Measurements from ENCODE around the gene PIK3CD.
"Not testable (repeated sequence)": the region's sequence is repeated elsewhere in the genome, so short reads cannot be mapped to it uniquely, and the experiment has no call there.

PIK3CD gene

DNA sequence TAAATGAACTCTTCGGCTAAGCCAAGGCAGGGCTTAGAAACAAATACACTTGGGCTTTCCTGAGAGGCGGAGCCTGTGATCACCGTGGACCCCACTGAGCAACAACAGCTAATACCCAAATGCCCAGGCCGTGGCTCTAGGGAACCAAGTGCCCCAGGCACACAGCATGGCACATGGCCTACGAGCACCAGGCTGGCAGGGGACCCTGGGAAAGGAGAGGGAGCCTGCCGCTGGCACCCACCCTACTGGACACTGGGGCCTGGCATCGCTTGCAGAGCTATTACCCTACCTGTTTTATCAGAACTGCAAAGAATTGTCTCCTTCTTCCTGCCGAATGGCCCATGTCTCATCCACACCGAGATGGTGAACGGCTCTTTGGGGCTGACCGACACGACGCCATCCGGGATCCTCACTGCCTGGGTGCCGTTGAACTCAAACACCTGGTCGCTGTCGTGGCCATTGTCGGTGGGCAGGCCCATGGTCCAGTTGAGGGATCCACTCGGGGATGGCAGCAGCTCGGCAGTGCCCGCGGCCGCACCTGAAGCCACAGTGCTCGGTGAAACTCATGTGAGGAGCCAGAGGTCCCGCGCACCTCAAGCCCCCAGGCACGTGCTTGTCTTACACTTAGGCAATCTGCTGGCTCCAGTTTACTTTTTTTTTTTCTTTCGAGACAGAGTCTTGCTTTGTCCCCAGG, 92.7 kb downstream of the PIK3CD start:
- H3K4me3 ChIP-seq (ENCODE audit: low read depth, low read length): no peak overlapping the region
- no peak for TF ChIP-seq CTCF (IDR thresholded peaks at IDR 0.05; ENCODE audit: borderline replicate concordance, insufficient read depth, low read depth, low read length)

DNA sequence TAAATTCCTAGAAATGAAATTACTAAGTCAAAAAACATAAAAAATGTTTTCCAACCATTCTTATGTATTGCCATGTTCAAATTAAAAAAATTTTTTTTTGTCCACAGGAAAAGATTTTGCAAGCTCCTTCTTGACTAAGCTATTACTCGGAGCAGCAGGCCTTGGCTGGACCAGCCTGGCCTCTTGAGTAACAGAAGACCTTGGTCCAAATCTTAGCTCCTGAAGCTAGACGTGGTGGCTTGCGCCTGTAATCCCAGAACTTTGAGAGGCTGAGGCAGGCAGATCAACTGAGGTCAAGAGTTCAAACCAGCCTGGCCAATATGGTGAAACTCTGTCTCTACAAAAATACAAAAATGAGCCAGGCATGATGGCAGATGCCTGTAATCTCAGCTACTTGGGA, 94.7 kb downstream of the PIK3CD start:
- H3K4me3 ChIP-seq (ENCODE audit: low read depth, low read length): no peak overlapping the region
- no peak for TF ChIP-seq CTCF (IDR thresholded peaks at IDR 0.05; ENCODE audit: borderline replicate concordance, insufficient read depth, low read depth, low read length)

- no peak for TF ChIP-seq CTCF (IDR thresholded peaks at IDR 0.05; ENCODE audit: borderline replicate concordance, insufficient read depth, low read depth, low read length)
These were observed 95.1 kb downstream of the PIK3CD start for GRCh38 chr1:9746651-9747050.

DNA sequence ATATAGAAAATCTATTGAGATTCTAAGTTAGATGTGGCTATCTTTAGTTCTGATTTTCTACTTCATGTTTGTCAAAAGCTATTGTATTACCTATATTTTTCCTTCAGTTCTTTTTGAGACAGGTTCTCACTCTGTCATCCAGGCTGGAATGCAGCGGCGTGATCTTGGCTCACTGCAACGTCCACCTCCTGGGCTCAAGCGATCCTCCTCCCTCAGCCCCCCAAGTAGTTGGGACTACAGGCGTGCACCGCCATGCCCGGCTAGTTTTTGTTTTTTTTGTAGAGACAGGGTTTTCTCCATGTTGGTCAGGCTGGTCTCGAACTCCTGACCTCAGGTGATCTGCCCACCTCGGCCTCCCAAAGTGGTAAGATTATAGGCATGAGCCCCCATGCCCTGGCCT, 96.9 kb downstream of the PIK3CD start:
- not testable (repeated sequence) for H3K4me3 ChIP-seq (ENCODE audit: low read depth, low read length)

More at GRCh38 chr1:9746651-9747050, 95.1 kb downstream of the PIK3CD start:
- H3K4me3 ChIP-seq (ENCODE audit: low read depth, low read length): no peak overlapping the region

DNA sequence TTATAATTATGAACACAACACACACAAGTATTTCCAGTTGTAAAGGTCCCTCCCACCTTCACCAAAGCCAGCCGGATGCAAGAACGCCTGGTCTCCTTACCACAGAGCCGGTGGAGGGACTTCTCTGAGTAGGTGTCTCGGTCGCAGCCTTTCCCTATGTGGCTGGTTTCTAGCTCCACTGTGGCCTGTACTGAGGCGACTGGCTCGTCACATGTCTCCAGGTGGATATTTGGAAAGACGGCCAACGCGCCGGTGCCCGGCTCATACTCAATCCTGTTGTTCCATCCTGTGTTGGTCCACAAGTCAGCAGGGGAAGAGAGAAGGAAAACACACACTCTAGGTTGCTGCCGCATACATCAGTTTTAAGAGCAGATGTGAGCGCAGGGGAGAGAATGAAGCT, 97.8 kb downstream of the PIK3CD start:
- TF ChIP-seq CTCF (IDR thresholded peaks at IDR 0.05; ENCODE audit: borderline replicate concordance, insufficient read depth, low read depth, low read length): no peak
- no peak overlapping the region for H3K4me3 ChIP-seq (ENCODE audit: low read depth, low read length)

- no peak overlapping the region for H3K4me3 ChIP-seq (ENCODE audit: low read depth, low read length)
- TF ChIP-seq CTCF (IDR thresholded peaks at IDR 0.05; ENCODE audit: borderline replicate concordance, insufficient read depth, low read depth, low read length): no peak
These were observed 100.4 kb downstream of the PIK3CD start for GRCh38 chr1:9751971-9752370.

DNA sequence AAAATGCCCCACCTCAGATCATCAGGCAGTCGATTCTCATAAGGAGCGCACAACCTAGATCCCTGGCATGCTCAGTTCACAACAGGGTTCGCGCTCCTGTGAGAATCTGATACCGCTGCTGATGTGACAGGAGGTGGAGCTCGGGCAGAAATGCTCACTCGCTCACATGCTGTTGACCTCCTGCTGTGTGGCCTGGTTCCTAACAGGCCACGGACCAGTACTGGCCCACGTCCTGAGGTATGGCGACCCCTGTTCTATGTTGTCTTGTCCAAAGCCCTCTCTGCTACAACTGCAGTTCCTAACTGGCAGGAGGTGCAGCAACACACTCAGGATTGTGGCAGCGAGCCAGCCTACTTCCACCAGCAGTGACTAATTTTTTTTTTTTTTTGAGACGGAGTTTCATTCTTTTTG, 101.6 kb downstream of the PIK3CD start:
- H3K4me3 ChIP-seq (ENCODE audit: low read depth, low read length): no peak overlapping the region
- TF ChIP-seq CTCF (IDR thresholded peaks at IDR 0.05; ENCODE audit: borderline replicate concordance, insufficient read depth, low read depth, low read length): no peak

Measured in GM12875 (cell line).